Activated T-helper 2 cell treated with anti-CD3 and anti-CD28 coated beads, Interferon-gamma antibody, Interleukin-2, Interleukin-4, amounts not matched to agents 10 μg/mL and 5 μg/mL and 100 μg/mL, durations not matched to agents 14 hours and 24 hours and 36 hours (primary cell): Measurements from ENCODE around the gene WDR88. TPM values are rescaled to one million over a fixed set of nuclear protein-coding genes. Genes with fewer than 3 reads are reported as not detected.
A peak's percentile ranks its signal among the peaks of the same experiment; 100 is the strongest.
"Not testable (repeated sequence)": the region's sequence is repeated elsewhere in the genome, so short reads cannot be mapped to it uniquely, and the experiment has no call there.

Experiments
- DNase-seq: peaks from one replicate; pipeline ENCODE4 v3.0.0; 2021; ENCODE audit warnings: low spot score
- H3K27ac Mint-ChIP-seq: one replicate; pipeline ENCODE4 v1.8.0; 2021; ENCODE audit warnings: mixed read lengths
- H3K27me3 Mint-ChIP-seq: one replicate; pipeline ENCODE4 v1.8.0; 2021; ENCODE audit warnings: low read depth, mixed read lengths
- H3K36me3 Mint-ChIP-seq: one replicate; pipeline ENCODE4 v1.8.0; 2021; ENCODE audit warnings: low read depth, mixed read lengths
- H3K4me1 Mint-ChIP-seq: one replicate; pipeline ENCODE4 v1.8.0; 2021; ENCODE audit warnings: low read depth, mixed read lengths
- H3K4me3 Mint-ChIP-seq: one replicate; pipeline ENCODE4 v1.8.0; 2021; ENCODE audit warnings: low read depth, mild to moderate bottlenecking, moderate library complexity, mixed read lengths
- H3K9me3 Mint-ChIP-seq: one replicate; pipeline ENCODE4 v1.8.0; 2021; ENCODE audit warnings: mixed read lengths
- intact Hi-C: fragments of 100-400 bp; cut with micrococcal nuclease; formaldehyde crosslinking; loops from one replicate; pipeline ENCODE4 v1.15.1; 2023
- total RNA-seq: library from RNA; stranded (reverse); gene quantifications from 2 replicates; pipeline ENCODE4 v1.2.3, GENCODE V29; 2022

Gene WDR88
- total RNA-seq, 1 donor from 2014 or later: not detected

DNA sequence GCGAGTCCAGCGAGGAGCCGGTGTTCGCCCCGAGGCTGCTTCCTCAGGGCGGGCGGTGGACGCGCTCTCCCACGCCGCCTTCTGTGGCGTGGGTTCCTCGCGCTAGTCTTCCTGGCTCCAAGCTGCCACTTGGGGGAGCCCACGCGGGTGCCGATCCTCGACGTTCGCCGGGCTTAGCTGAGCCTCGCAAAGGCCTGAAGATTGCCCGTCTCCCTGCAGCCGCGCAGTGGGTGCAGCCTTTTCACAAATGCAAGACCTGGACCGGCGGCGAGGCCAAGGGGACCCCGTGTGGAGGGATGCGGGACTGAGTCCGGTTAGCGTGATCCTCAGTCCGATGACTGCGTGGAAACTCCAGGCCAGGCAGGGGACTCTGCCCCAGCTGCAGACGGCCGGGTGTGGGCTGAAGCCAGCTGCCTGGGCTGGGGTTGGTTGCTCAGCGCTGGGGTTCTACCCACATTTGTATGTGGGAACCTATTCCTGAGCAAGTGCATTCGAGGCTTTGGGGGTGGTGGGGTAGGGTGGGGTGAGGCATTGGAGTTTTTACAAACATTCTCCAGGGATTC is 45.6 kb downstream of the WDR88 start:
- H3K27ac Mint-ChIP-seq: no peak overlapping the region
- H3K4me1 Mint-ChIP-seq: peaks cover 21% of the 10 kb centered on the region
- H3K36me3 Mint-ChIP-seq: peaks cover 2% of the 10 kb centered on the region
- intact Hi-C loops: loop anchor here (2.0 to 5.0 kb wide), 4 partner anchors 33 to 485 kb away; partner anchors contain the start of genes FAAP24 and NUDT19
- H3K9me3 Mint-ChIP-seq: no peaks in the 10 kb centered on the region
- no peak for DNase-seq
- peak overlapping the region; percentile 87 for H3K4me3 Mint-ChIP-seq
- peaks cover 5% of the 10 kb centered on the region for H3K27me3 Mint-ChIP-seq

- Mint-ChIP-seq H3K36me3 (no peaks in the 10 kb centered on the region), H3K4me1 (no peaks in the 10 kb centered on the region), H3K27me3 (peaks cover 9% of the 10 kb centered on the region), H3K4me3 (no peak overlapping the region), H3K27ac (no peak overlapping the region), H3K9me3 (no peaks in the 10 kb centered on the region)
- intact Hi-C loops: no loop called here
- no peak for DNase-seq
These were observed 54.7 kb downstream of the WDR88 start for GRCh38 chr19:33186431-33187182.

GRCh38 chr19:33187183-33187540 is 55.2 kb downstream of the WDR88 start:
- Mint-ChIP-seq H3K9me3 (no peaks in the 10 kb centered on the region), H3K4me1 (no peaks in the 10 kb centered on the region), H3K27me3 (peaks cover 15% of the 10 kb centered on the region), H3K36me3 (no peaks in the 10 kb centered on the region), H3K4me3 (no peak overlapping the region), H3K27ac (no peak overlapping the region)
- intact Hi-C loops: no loop called here
- DNase-seq: no peak

DNA sequence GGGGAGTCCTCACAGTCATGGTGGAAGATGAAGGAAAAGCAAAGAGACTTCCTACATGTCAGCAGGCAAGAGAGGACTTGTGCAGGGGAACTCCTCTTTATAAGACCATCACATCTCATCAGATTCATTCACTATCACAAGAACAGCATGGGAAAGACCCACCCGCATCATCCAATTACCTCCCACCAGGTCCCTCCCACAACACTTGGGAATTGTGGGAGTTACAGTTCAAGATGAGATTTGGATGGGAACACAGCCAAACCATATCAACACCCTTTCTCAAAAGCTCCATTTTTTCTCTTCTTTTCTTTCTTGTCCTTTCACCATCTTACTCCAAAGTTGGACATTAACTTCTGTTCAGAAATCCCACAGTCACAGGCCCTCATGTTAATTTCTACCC is 57.5 kb downstream of the WDR88 start:
- intact Hi-C loops: no loop called here
- Mint-ChIP-seq H3K27ac (no peak overlapping the region), H3K4me1 (no peaks in the 10 kb centered on the region), H3K36me3 (no peaks in the 10 kb centered on the region), H3K9me3 (no peaks in the 10 kb centered on the region), H3K27me3 (peaks cover 32% of the 10 kb centered on the region), H3K4me3 (no peak overlapping the region)
- DNase-seq: no peak

DNA sequence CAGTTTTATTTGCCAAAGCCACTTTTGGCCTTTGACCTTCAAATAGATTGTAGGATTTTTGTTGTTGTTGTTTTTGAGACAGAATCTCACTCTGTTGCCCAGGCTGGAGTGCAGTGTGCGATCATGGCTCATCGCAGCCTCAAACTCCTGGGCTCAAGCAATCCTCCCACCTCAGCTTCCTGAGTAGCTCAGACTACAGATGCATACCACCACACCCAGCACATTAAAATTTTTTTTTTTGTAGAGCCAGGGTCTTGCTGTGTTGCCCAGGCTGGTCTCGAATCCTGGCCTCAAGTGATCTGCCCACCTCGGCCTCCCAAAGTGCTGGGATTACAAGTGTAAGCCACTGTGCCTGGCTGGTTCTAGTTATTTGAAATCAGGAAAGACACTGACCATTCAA is 59.2 kb downstream of the WDR88 start:
- H3K4me1 Mint-ChIP-seq, H3K9me3 Mint-ChIP-seq, H3K4me3 Mint-ChIP-seq, H3K36me3 Mint-ChIP-seq, DNase-seq, intact Hi-C loops, H3K27ac Mint-ChIP-seq: not testable (repeated sequence)
- peaks cover 36% of the 10 kb centered on the region for H3K27me3 Mint-ChIP-seq

DNA sequence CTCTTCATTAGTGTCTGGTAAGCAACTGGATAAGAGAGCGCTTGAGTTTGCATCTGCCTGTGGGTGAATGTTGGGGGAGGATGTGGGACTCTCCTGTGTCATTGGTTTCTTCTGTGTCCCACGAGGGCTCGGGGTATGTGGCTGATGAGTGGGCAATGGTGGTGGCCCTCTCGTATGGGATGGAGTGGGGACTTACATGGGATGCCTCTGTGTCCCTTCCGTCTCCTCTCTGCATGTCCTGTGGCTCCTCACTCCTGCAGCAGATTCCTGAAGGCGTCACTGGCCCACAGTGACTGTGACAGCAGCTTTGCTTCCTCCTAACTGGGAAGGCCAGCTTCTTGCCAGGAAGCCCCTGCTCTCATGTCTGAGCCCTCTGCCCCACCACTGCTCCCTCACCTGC is 59.6 kb downstream of the WDR88 start:
- intact Hi-C loops: no loop called here
- H3K27me3 Mint-ChIP-seq: peaks cover 37% of the 10 kb centered on the region
- DNase-seq: no peak
- H3K4me1 Mint-ChIP-seq: no peaks in the 10 kb centered on the region
- H3K36me3 Mint-ChIP-seq: no peaks in the 10 kb centered on the region
- H3K9me3 Mint-ChIP-seq: no peaks in the 10 kb centered on the region
- H3K27ac Mint-ChIP-seq: no peak overlapping the region
- no peak overlapping the region for H3K4me3 Mint-ChIP-seq

DNA sequence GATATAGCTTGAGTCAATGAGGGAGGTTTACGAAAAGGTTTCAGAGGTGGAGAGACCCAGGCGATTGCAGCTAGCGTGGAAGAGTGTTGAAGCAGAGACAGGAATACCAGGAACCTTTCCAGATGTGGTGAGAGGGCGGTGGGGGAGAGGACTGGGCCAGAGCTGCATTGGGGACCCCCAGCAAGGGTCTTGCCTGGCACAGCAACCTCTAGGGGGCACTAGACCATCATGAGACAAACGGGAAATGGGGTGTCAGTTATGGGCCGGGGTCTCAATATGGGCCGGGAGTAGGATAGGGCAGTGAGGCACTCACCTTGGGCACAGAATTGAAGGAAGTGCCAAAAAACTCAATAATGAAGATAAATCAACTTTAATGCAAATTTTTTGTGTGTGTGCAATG is 60.1 kb downstream of the WDR88 start:
- no peaks in the 10 kb centered on the region for H3K9me3 Mint-ChIP-seq
- intact Hi-C loops: no loop called here
- no peak for DNase-seq
- H3K4me3 Mint-ChIP-seq: no peak overlapping the region
- no peaks in the 10 kb centered on the region for H3K36me3 Mint-ChIP-seq
- peaks cover 42% of the 10 kb centered on the region for H3K27me3 Mint-ChIP-seq
- H3K27ac Mint-ChIP-seq: no peak overlapping the region
- H3K4me1 Mint-ChIP-seq: no peaks in the 10 kb centered on the region

- Mint-ChIP-seq H3K4me3 (peak overlapping the region; percentile 26), H3K4me1 (no peaks in the 10 kb centered on the region), H3K9me3 (no peaks in the 10 kb centered on the region), H3K36me3 (no peaks in the 10 kb centered on the region), H3K27me3 (peaks cover 42% of the 10 kb centered on the region), H3K27ac (no peak overlapping the region)
- no peak for DNase-seq
- intact Hi-C loops: no loop called here
These were observed 61.5 kb downstream of the WDR88 start for GRCh38 chr19:33193269-33193864.

DNA sequence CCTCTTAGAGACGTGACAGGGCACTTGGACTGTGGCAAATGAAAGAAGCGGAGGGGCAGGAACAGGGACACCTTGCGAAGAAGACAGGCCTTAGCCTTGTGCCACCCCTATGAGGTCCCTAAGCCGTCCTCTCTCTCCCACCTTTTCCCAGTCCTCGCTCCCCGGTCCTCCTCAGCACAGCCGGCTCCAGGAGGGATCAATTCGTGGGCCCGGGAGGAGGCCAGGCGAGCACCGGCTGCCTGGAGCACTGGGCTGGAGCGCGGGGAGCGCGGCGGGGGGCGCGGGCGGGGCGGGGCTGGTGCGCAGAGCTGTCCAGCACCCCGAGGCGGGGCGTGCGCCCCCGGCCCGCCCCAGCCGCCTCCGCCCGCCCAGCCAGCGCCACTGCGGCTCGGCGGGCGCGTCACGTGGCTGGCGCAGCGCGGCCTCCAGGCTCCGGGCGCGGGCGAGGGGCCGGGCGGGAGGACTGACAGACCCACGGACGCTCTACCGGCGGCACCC is 62.0 kb downstream of the WDR88 start, which contains the start of gene LRP3:
TSS of gene LRP3 (plus strand) at position 466 of the 498 bp plus-strand sequence. CDS start 456 bp downstream, outside the sequence.
- Mint-ChIP-seq H3K9me3 (no peaks in the 10 kb centered on the region), H3K36me3 (no peaks in the 10 kb centered on the region), H3K27me3 (peaks cover 42% of the 10 kb centered on the region), H3K4me3 (peak within 1 kb of the TSS; percentile 26), H3K4me1 (no peaks in the 10 kb centered on the region), H3K27ac (no peak within 1 kb of the TSS)
- intact Hi-C loops: no loop called here
- DNase-seq: no peak

DNA sequence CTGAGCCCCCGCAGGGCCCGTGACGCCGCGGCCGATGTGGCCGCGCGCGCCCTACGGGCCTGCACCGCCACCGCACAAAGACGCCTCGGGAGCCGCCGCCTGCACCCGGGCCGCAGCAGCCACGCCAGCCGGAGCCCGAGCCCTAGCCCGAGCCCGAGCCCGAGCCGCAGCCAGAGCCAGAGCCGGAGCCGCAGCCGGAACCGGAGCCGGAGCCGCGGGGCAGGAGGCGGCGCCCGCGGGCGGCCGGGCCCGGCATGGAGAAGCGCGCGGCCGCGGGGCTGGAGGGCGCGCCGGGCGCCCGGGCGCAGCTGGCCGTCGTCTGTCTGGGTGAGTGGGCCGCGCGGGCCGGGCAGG is 62.6 kb downstream of the WDR88 start:
- no peaks in the 10 kb centered on the region for H3K9me3 Mint-ChIP-seq
- intact Hi-C loops: no loop called here
- H3K36me3 Mint-ChIP-seq: no peaks in the 10 kb centered on the region
- no peaks in the 10 kb centered on the region for H3K4me1 Mint-ChIP-seq
- no peak overlapping the region for H3K27ac Mint-ChIP-seq
- peaks cover 42% of the 10 kb centered on the region for H3K27me3 Mint-ChIP-seq
- H3K4me3 Mint-ChIP-seq: no peak overlapping the region
- no peak for DNase-seq

GRCh38 chr19:33194886-33195644 is 63.2 kb downstream of the WDR88 start:
- Mint-ChIP-seq H3K27ac (no peak overlapping the region), H3K9me3 (no peaks in the 10 kb centered on the region), H3K36me3 (no peaks in the 10 kb centered on the region), H3K4me3 (no peak overlapping the region), H3K4me1 (no peaks in the 10 kb centered on the region), H3K27me3 (peaks cover 42% of the 10 kb centered on the region)
- DNase-seq: no peak
- intact Hi-C loops: no loop called here

- peaks cover 37% of the 10 kb centered on the region for H3K27me3 Mint-ChIP-seq
- DNase-seq: no peak
- no peaks in the 10 kb centered on the region for H3K36me3 Mint-ChIP-seq
- no peak overlapping the region for H3K4me3 Mint-ChIP-seq
- intact Hi-C loops: no loop called here
- H3K4me1 Mint-ChIP-seq: no peaks in the 10 kb centered on the region
- H3K9me3 Mint-ChIP-seq: no peaks in the 10 kb centered on the region
- H3K27ac Mint-ChIP-seq: no peak overlapping the region
These were observed 63.9 kb downstream of the WDR88 start for GRCh38 chr19:33195645-33196347.
